HUES6 (cell line): ENCODE measurements around the gene KIF1A.

Source experiments
- H3K27ac ChIP-seq: 2 replicates; pipeline ENCODE4 v1.7.0; 2013; ENCODE audit warnings: low read depth, mild to moderate bottlenecking, low read length, inconsistent platforms
- H3K27me3 ChIP-seq: 2 replicates; pipeline ENCODE4 v1.6.1; 2013; ENCODE audit warnings: low read length; ENCODE audit not compliant: control insufficient read depth, insufficient read depth
- H3K36me3 ChIP-seq: 2 replicates; pipeline ENCODE4 v1.6.1; 2013; ENCODE audit warnings: low read length; ENCODE audit not compliant: control insufficient read depth, insufficient read depth
- H3K4me1 ChIP-seq: 2 replicates; pipeline ENCODE4 v1.6.1; 2013; ENCODE audit warnings: low read length; ENCODE audit not compliant: control insufficient read depth, insufficient read depth
- H3K4me3 ChIP-seq: 2 replicates; pipeline ENCODE4 v1.5.1; 2013; ENCODE audit warnings: low read depth, low read length
- H3K9ac ChIP-seq: one replicate; pipeline ENCODE4 v1.6.1; 2013; ENCODE audit warnings: mild to moderate bottlenecking, low read length
- H3K9me3 ChIP-seq: 2 replicates; pipeline ENCODE4 v1.6.1; 2013; ENCODE audit warnings: low read depth, low read length; ENCODE audit not compliant: control insufficient read depth, insufficient read depth

Gene KIF1A

GRCh38 chr2:240727913-240728312 lies 92.1 kb downstream of the KIF1A start:
- Histone ChIP-seq H3K9me3 (no peaks in the 10 kb centered on the region), H3K4me1 (peaks cover 2% of the 10 kb centered on the region; the same call in 1 of the 2 replicates), H3K9ac (no peak overlapping the region), H3K4me3 (no peak overlapping the region), H3K27ac (no peak overlapping the region), H3K27me3 (no peaks in the 10 kb centered on the region), H3K36me3 (peaks cover 69% of the 10 kb centered on the region)

- peaks cover 2% of the 10 kb centered on the region; the same call in 1 of the 2 replicates for H3K4me1 ChIP-seq
- no peaks in the 10 kb centered on the region for H3K27me3 ChIP-seq
- H3K36me3 ChIP-seq: peaks cover 74% of the 10 kb centered on the region
- no peaks in the 10 kb centered on the region for H3K9me3 ChIP-seq
- H3K9ac ChIP-seq: no peak overlapping the region
- H3K4me3 ChIP-seq: no peak overlapping the region
- H3K27ac ChIP-seq: no peak overlapping the region
Measured at GRCh38 chr2:240727439-240727838, 92.6 kb downstream of the KIF1A start.

- no peaks in the 10 kb centered on the region for H3K9me3 ChIP-seq
- H3K27ac ChIP-seq: no peak overlapping the region
- H3K9ac ChIP-seq: no peak overlapping the region
- peaks cover 80% of the 10 kb centered on the region for H3K36me3 ChIP-seq
- peaks cover 2% of the 10 kb centered on the region; the same call in 1 of the 2 replicates for H3K4me1 ChIP-seq
- no peak overlapping the region for H3K4me3 ChIP-seq
- H3K27me3 ChIP-seq: no peaks in the 10 kb centered on the region
Measured at GRCh38 chr2:240726876-240727275, 93.1 kb downstream of the KIF1A start.

- H3K9me3 ChIP-seq: no peaks in the 10 kb centered on the region
- H3K36me3 ChIP-seq: peaks cover 89% of the 10 kb centered on the region
- no peak overlapping the region for H3K9ac ChIP-seq
Measured at GRCh38 chr2:240725671-240726070, 94.3 kb downstream of the KIF1A start.

GRCh38 chr2:240725266-240725665 lies 94.8 kb downstream of the KIF1A start:
- H3K9me3 ChIP-seq: no peaks in the 10 kb centered on the region
- no peaks in the 10 kb centered on the region for H3K27me3 ChIP-seq
- H3K4me3 ChIP-seq: no peak overlapping the region
- H3K9ac ChIP-seq: no peak overlapping the region
- H3K27ac ChIP-seq: no peak overlapping the region
- peaks cover 89% of the 10 kb centered on the region for H3K36me3 ChIP-seq
- no peaks in the 10 kb centered on the region for H3K4me1 ChIP-seq

More at GRCh38 chr2:240725671-240726070, 94.3 kb downstream of the KIF1A start:
- Histone ChIP-seq H3K4me3 (no peak overlapping the region), H3K4me1 (no peaks in the 10 kb centered on the region), H3K27me3 (no peaks in the 10 kb centered on the region), H3K27ac (no peak overlapping the region)

GRCh38 chr2:240724431-240724830 lies 95.6 kb downstream of the KIF1A start:
- Histone ChIP-seq H3K9me3 (no peaks in the 10 kb centered on the region), H3K27me3 (no peaks in the 10 kb centered on the region), H3K27ac (no peak overlapping the region), H3K9ac (no peak overlapping the region), H3K4me1 (no peaks in the 10 kb centered on the region), H3K4me3 (no peak overlapping the region), H3K36me3 (peaks cover 90% of the 10 kb centered on the region)

GRCh38 chr2:240723851-240724250 lies 96.2 kb downstream of the KIF1A start:
- no peaks in the 10 kb centered on the region for H3K27me3 ChIP-seq
- H3K4me3 ChIP-seq: no peak overlapping the region
- no peak overlapping the region for H3K9ac ChIP-seq
- peaks cover 94% of the 10 kb centered on the region for H3K36me3 ChIP-seq
- no peaks in the 10 kb centered on the region for H3K9me3 ChIP-seq
- no peak overlapping the region for H3K27ac ChIP-seq
- H3K4me1 ChIP-seq: no peaks in the 10 kb centered on the region

GRCh38 chr2:240722796-240723735 lies 97.0 kb downstream of the KIF1A start:
- no peak overlapping the region for H3K9ac ChIP-seq
- H3K9me3 ChIP-seq: no peaks in the 10 kb centered on the region
- H3K36me3 ChIP-seq: peaks cover 95% of the 10 kb centered on the region
- H3K27ac ChIP-seq: no peak overlapping the region
- no peak overlapping the region for H3K4me3 ChIP-seq
- no peaks in the 10 kb centered on the region for H3K27me3 ChIP-seq
- H3K4me1 ChIP-seq: no peaks in the 10 kb centered on the region

GRCh38 chr2:240722376-240722775 lies 97.6 kb downstream of the KIF1A start:
- Histone ChIP-seq H3K9ac (no peak overlapping the region), H3K27me3 (no peaks in the 10 kb centered on the region), H3K9me3 (no peaks in the 10 kb centered on the region), H3K36me3 (peaks cover 99% of the 10 kb centered on the region), H3K4me3 (no peak overlapping the region), H3K27ac (no peak overlapping the region), H3K4me1 (no peaks in the 10 kb centered on the region)

- no peak overlapping the region for H3K4me3 ChIP-seq
- H3K27me3 ChIP-seq: no peaks in the 10 kb centered on the region
- H3K9ac ChIP-seq: no peak overlapping the region
- no peak overlapping the region for H3K27ac ChIP-seq
- no peaks in the 10 kb centered on the region for H3K4me1 ChIP-seq
- H3K36me3 ChIP-seq: peaks cover 98% of the 10 kb centered on the region
- no peaks in the 10 kb centered on the region for H3K9me3 ChIP-seq
Measured at GRCh38 chr2:240721596-240722180, 98.3 kb downstream of the KIF1A start.
